C1 segment of cervical spinal cord (tissue), 14 donors: ENCODE results near the gene MAD2L1.
"Not testable (repeated sequence)": the region's sequence is repeated elsewhere in the genome, so short reads cannot be mapped to it uniquely, and the experiment has no call there.

Experiments
- DNase-seq, 14 donors: peaks; one replicate each; lab custom pipeline; 2025; lab: John Stamatoyannopoulos, UW

Gene MAD2L1

GRCh38 chr4:120066517-120067340 lies at the start of gene MAD2L1:
TSS of gene MAD2L1 (minus strand) at chr4:120066848. CDS start at chr4:120066734, 114 bp downstream.
- DNase-seq = peak; percentile 55 to 99 (median 96)

DNA sequence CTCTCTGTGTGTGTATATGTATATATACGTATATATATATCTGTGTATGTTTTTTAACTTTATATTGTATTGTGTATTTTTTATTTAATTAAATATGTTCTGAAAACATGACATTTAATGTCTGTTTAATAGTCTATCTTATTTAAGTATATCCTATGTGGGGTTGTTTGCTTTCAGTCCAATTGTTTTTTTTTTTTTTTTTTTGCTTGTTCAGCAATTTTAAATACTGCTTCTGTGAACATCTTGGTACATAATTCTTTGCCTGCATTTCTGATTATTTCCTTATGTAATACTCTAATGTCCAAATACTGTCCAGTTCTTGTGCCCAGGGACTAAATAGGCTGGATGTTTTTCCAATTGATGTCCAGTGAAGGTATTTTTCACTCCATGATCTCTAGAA lies 45.1 kb upstream of the MAD2L1 start:
- no peak for DNase-seq

DNA sequence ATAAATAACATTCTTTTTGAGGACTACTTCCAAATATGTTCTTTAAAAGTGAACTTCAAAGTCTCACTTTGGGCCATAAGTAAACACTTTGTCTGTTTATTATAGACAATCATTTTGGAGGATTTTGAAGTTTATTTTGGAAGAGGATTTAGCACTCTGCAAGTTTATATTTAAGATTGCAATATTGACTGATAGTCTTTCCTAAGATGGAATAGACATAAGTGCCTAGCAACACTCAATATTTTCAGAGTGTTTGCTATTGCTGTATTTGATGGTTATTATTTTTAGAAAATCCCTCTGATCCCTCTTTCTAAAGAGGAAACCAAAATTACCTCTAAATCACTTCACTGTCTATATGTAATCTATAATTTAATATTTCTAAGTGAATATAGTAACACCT lies 42.8 kb upstream of the MAD2L1 start:
- DNase-seq = no peak

DNA sequence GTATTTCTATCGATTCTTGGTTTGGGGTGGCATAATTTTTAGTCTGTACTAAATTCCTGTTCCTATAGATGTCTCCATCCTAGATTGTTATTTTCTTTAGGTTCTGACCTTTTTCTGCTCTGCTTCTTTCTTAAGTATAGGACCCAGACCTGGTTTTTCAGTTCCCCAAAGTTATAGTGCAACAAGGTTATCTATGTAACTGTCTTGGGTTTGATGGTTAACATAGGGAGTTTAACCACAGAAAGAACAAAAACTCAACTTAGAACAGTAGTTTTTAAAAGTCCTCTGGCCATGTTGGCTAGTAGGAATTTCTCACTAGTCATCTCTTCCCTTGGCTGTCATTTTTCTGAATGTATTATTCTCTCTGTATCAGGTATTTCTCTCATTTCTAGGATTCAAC lies 38.8 kb upstream of the MAD2L1 start:
- DNase-seq = no peak

- no peak for DNase-seq
Measured at GRCh38 chr4:120096508-120097297, 30.1 kb upstream of the MAD2L1 start.

GRCh38 chr4:120088507-120088906 lies 21.9 kb upstream of the MAD2L1 start:
- no peak for DNase-seq

GRCh38 chr4:120088066-120088465 lies 21.4 kb upstream of the MAD2L1 start:
- DNase-seq = not testable (repeated sequence)

GRCh38 chr4:120085705-120086104 lies 19.1 kb upstream of the MAD2L1 start:
- no peak for DNase-seq

DNA sequence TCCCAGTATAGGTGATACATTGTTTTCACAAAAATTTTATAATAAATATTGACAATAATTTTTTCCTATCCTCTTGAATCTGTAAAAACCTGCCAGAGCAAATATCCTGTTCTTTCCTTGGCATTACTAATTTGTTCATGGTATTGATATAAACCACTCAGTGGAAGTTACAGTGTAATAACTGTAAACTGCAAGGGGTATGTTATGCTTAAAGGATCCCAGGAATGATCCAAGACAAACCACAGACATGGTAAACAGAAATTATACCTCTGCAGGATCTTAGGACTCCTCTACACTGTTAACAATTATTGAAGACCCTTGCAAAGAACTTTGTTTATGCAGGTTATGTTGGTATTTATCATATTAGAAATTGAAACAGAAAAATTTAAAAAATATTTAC lies 17.7 kb upstream of the MAD2L1 start:
- no peak for DNase-seq

DNA sequence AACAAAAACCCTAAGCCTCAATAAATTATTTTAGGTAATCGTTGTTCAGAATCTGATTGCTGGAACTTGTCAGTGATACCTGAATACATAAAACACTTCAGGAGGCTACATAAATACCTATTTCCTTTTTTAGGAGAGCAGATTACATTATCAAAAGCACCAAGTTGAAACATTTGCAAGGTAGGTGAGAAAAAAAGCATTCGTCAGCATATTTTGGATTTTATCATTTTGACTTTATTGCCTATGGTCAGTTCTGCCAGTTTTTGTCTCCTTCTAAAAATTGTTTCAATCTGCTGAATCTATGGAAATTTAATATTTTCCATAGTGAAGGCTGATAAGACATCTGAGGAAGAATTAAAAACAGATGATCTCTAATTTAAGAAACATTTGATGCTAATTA lies 16.5 kb upstream of the MAD2L1 start:
- no peak for DNase-seq

GRCh38 chr4:120082251-120082650 lies 15.6 kb upstream of the MAD2L1 start:
- no peak for DNase-seq

DNA sequence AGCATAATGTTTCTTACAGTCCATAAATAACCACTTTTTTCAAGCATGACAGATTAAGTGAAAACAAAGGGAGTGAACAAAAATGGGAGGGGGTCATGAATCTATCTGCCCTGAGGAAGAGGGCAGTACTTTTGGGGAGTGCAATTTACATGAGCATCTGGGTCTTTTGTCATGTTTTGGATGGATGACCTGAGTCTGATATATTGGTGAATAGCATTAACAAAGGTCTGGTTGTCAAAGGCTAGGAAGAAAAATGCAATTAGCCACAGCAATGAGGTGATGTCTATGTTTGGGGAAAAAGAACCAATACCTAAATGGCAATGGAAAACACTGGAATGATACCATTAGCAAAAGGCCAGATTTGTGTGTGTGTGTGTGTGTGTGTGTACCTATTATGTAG lies 15.1 kb upstream of the MAD2L1 start:
- DNase-seq = no peak

DNA sequence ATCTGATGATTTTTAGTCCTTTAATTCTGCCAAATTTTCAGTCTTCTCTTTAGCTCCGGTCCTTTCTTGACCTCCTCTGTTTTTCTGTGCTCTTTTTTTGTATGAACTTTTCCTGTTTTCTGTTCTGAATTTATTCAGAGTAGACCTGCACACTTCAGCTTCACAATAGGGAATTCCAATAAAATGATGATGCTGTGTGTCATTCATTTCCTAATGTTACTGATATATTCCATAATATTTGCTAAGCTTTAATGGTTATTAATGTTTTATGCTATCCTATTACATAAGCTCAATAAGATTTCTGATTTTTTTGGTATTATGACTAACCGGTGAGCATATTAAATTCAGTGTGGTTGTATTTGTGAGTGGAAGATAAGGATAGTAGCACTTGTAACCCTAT lies 13.9 kb upstream of the MAD2L1 start:
- DNase-seq = no peak

GRCh38 chr4:120079839-120080520 lies 13.3 kb upstream of the MAD2L1 start:
- DNase-seq = no peak

DNA sequence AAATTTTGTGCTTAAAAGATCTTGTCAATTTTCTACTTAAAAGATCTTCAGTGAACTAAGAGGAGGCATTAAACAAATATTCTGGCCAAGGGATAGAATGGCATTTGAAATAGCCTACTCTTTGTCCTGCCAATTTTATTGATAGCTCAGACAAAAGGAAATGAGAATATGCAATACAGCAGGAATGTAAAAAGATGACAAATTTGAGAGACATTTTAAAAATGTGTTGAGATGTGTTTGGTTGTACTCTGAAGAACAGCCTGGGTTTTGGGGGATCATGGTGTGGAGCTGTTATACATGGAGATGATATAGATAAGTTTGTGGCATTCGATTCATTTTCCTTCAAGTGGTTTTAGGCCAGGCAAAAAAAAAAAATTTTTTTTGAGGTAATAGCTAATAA lies 11.6 kb upstream of the MAD2L1 start:
- no peak for DNase-seq

GRCh38 chr4:120071192-120071795 lies 4.6 kb upstream of the MAD2L1 start:
- DNase-seq = peak in 2 of 14 donors; percentile 2 to 19

DNA sequence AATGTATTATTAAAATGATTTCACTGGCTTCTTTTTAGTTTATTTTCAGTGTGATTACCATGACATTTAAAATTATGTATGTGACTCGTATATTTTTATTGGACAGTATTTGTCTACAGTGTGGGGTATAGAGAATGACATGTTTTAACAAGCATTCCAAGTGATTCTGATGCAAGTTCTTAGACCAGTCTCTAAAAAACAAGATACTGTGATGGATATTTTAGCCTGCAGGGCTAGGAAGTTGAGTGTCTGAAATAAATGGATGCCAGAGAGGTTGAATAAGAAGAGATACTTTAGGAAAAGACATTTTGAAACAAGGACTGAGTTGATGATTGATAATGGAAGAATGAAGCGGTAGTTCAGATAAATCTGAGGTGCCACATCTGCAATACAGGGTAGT lies 3.5 kb upstream of the MAD2L1 start:
- no peak for DNase-seq

GRCh38 chr4:120065974-120066516 lies 603 bp downstream of the MAD2L1 start:
- DNase-seq = peak in 1 of 14 donors; percentile 28

DNA sequence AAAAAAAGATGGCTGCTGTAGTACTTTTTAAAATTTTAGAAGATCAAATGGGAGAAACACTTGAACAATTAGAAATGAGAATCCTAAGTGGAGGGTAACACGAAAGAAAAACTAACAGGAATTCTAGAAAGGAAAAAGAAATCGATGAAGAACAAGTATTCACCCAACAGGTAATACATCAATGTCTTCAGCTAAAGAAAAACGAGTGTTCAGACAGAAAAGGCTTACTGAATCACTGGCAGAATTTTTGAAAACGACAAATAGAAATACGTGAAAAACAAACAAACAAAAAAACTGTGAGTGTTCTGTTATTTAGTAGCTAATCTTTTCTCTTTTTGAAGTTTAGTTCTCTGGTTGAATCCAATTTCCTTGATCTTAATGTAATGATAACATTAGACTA lies 1.8 kb downstream of the MAD2L1 start:
- no peak for DNase-seq

GRCh38 chr4:120063711-120064110 lies 2.9 kb downstream of the MAD2L1 start:
- not testable (repeated sequence) for DNase-seq

DNA sequence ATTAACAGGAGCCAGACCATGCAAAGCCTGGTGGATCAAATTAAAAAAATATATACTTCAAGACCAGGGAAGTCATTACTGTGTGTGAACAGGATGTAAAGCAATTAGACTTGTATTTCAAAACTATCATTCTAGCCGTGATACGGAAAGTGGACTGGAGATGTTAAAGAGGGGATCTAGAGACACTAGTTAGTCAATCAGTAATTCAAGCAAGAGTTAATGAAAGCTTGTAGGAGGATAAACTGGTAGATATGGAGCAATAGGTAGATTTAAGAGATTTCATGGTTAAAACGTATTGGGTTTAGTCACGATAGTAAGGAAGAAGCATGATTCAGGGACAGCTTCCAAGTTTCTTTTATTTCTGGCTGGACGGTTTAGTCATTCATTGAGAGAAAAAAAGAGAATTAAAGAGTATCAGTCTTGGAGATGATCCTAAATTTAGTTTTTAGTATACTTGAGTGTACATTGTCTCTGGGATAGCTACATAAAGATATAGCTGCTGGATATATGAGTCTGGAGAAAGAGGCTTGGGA lies 3.9 kb downstream of the MAD2L1 start:
- no peak for DNase-seq
